Heart right ventricle (tissue), 16 donors: ENCODE data around the gene HOXC10. TPM values are rescaled to one million over a fixed set of nuclear protein-coding genes. Genes with fewer than 3 reads are reported as not detected.
A peak's percentile ranks its signal among the peaks of the same experiment; 100 is the strongest.

Source experiments
- ATAC-seq, 8 donors: fragments of 200-7000 bp; cut with Tn5 transposase; one replicate each; pipeline ENCODE4 v1.9.1; 2020; ENCODE audit warnings: mild to moderate bottlenecking in 8 of 8, moderate library complexity in 8 of 8, moderate number of reproducible peaks in 1 of 8
- DNase-seq, 2 donors: peaks; one replicate each; pipeline ENCODE4 v3.0.0-alpha.2; 2020
- H3K27ac ChIP-seq, 10 donors: fragments of 200-600 bp; sonication (generic) in 2 of 10; one replicate each; pipeline versions ENCODE4 v1.5.0 to v1.8.0; 2020 to 2022; ENCODE audit warnings: mild to moderate bottlenecking in 3 of 10
- H3K27me3 ChIP-seq, 7 donors: fragments of 200-600 bp; one replicate each; pipeline ENCODE4 v1.8.0; 2021 to 2022; ENCODE audit warnings: mild to moderate bottlenecking in 2 of 7
- H3K36me3 ChIP-seq, 9 donors: fragments of 200-600 bp; sonication (generic) in 1 of 9; one replicate each; pipeline versions ENCODE4 v1.5.0 to v1.8.0; 2020 to 2022; ENCODE audit warnings: mild to moderate bottlenecking in 2 of 9
- H3K4me1 ChIP-seq, 9 donors: fragments of 200-600 bp; sonication (generic) in 1 of 9; one replicate each; pipeline versions ENCODE4 v1.5.0 to v1.8.0; 2020 to 2022; ENCODE audit warnings: mild to moderate bottlenecking in 4 of 9
- H3K4me3 ChIP-seq, 10 donors: fragments of 200-600 bp; sonication (generic) in 2 of 10; one replicate each; pipeline versions ENCODE4 v1.5.0 to v1.8.0; 2020 to 2022; ENCODE audit warnings: mild to moderate bottlenecking in 7 of 10, moderate library complexity in 2 of 10
- H3K9me3 ChIP-seq, 11 donors: fragments of 200-600 bp in 10 of 11; sonication (generic) in 2 of 11; one replicate each; pipeline versions ENCODE4 v1.5.0 to v1.8.0; 2013 to 2022; ENCODE audit warnings: mild to moderate bottlenecking in 2 of 11, control low read depth in 1 of 11, moderate library complexity in 1 of 11
- CTCF ChIP-seq, 9 donors: fragments of 200-600 bp; sonication (generic) in 2 of 9; IDR thresholded peaks; one replicate each; pipeline versions ENCODE4 v1.5.0 to v1.8.0; 2021 to 2022; ENCODE audit warnings: antibody characterized with exemption in 9 of 9, mild to moderate bottlenecking in 5 of 9, moderate library complexity in 1 of 9
- WGBS, 2 donors: extraction: QIAGEN DNeasy Blood & Tissue Kit; methylation state at CpG; one replicate each; pipeline ENCODE4 v1.1.7; 2013; ENCODE audit warnings: inconsistent platforms in 1 of 2; 5-methylcytosine and 5-hydroxymethylcytosine counted together
- intact Hi-C, 10 donors: fragments of 100-400 bp; cut with DNase I; formaldehyde crosslinking; loops; one replicate each; pipeline versions ENCODE4 v1.11.1 to v1.14.2; 2022
- polyA plus RNA-seq, 2 donors: library from polyadenylated mRNA; stranded (reverse); fragments of 200-250 nt; gene quantifications; one replicate each; pipeline ENCODE4 v1.2.3, GENCODE V29; 2013
- total RNA-seq, 10 donors: library from RNA; stranded (reverse); fragmentation: NEBNext Ultra II Directional in 3 of 10; extraction: Animal tissue kit (Norgen Biotek cat#: 25700) in 3 of 10; gene quantifications; one replicate each; pipeline versions ENCODE4 v1.2.1 to v1.2.4, GENCODE V29; 2021 to 2023
- donor health status: Arrhythmogenic right ventricular cardiomyopathy.
- donor health status: ischemic (EF 13 %, LVEDD 7.1; RV severe dilation, severe dysfunction).
- donor health status: healthy with polysubstance abuse.
- donor health status: DM: no; HTN: yes; CAD: no.
- donor health status: DM: no; HTN: no; CAD: no.
- donor health status: ischemic (EF 25% LVEDD 6.9; RV normal size, moderate dysfunction).
- donor health status: ischemic (EF 25% LVEDD 5.7; RV mildly dilated, moderate dysfunction).
- donor health status: healthy.
- donor health status: DM: yes; HTN: yes; CAD: no.
- donor health status: Ischemic cardiomyopathy.
- donor health status: ischemic (EF 35%, LVEDD 5.7; RV mildly dilated, moderate dysfunction).
- donor health status: nonischemic (EF 11% LVEDD 7.7; RV severe dilation, severe dysfunction).
- donor health status: DM: yes; HTN: yes; CAD: no.
- donor health status: PGD.
- donor health status: ischemic (EF 29% LVEDD 5.4; RV normal size, mild dysfunction).
- donor health status: nonischemic (EF 23%, LVEDD 6.1; RV moderate dilation, normal function).

HOXC10 gene
- total and polyA plus RNA-seq, 12 donors, result not detected

DNA sequence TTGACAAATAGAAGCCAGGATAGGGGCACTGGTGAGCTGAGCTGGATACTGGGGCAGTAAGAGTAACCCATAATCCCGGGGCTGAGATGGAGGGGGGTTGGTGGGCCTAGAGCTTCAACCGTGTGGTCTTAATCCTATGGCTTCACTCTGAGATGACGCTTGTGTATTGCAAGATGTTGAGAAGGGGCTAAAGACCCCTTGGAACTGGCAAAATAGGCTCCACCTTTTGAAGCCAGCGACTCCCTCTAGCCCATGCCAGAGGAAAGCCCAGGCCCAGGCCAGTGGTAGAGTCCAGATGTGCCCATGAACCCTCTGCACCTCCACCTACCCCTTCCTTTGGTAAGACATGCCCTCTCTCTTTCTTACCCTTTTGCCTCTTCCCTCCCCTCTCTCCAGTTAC is 25.6 kb upstream of the HOXC10 start:
- Histone ChIP-seq H3K27me3 (peaks cover 70 to 100% (median 100%) of the 10 kb centered on the region in 7 donors), H3K27ac (no peak overlapping the region), H3K4me3 (no peak overlapping the region), H3K4me1 (peaks cover 0 to 11% (median 3%) of the 10 kb centered on the region in 9 donors), H3K9me3 (no peaks in the 10 kb centered on the region), H3K36me3 (no peaks in the 10 kb centered on the region)
- DNase-seq, result no peak
- intact Hi-C loops, result no loop called here
- 4 to 18% methylated on average over 4 of the region's 4 CpGs for WGBS, 2 donors
- no peak for TF ChIP-seq CTCF (IDR thresholded peaks at IDR 0.05)
- ATAC-seq, result no peak

GRCh38 chr12:53960187-53961024 is 24.5 kb upstream of the HOXC10 start:
- intact Hi-C loops, result no loop called here
- Histone ChIP-seq H3K27ac (no peak overlapping the region), H3K9me3 (no peaks in the 10 kb centered on the region), H3K4me1 (peaks cover 0 to 11% (median 3%) of the 10 kb centered on the region in 9 donors), H3K4me3 (no peak overlapping the region), H3K36me3 (no peaks in the 10 kb centered on the region), H3K27me3 (peaks cover 66 to 100% (median 100%) of the 10 kb centered on the region in 7 donors)
- TF ChIP-seq CTCF (IDR thresholded peaks at IDR 0.05), result no peak
- DNase-seq (no peak), ATAC-seq (no peak)
- 8% methylated on average over 39 of the region's 39 CpGs for WGBS, 2 donors

- TF ChIP-seq CTCF (IDR thresholded peaks at IDR 0.05), result no peak
- WGBS, 2 donors, result 1 to 2% methylated on average over 72 of the region's 72 CpGs
- Histone ChIP-seq H3K27me3 (peaks cover 64 to 100% (median 100%) of the 10 kb centered on the region in 7 donors), H3K4me1 (peaks cover 0 to 16% (median 3%) of the 10 kb centered on the region in 9 donors), H3K27ac (no peak overlapping the region), H3K4me3 (peak overlapping the region in 1 of 10 donors; percentile 12), H3K36me3 (no peaks in the 10 kb centered on the region), H3K9me3 (no peaks in the 10 kb centered on the region)
- no peak for DNase-seq
- ATAC-seq, result no peak
- intact Hi-C loops, result no loop called here
Observed at GRCh38 chr12:53961025-53961761, 23.8 kb upstream of the HOXC10 start.

DNA sequence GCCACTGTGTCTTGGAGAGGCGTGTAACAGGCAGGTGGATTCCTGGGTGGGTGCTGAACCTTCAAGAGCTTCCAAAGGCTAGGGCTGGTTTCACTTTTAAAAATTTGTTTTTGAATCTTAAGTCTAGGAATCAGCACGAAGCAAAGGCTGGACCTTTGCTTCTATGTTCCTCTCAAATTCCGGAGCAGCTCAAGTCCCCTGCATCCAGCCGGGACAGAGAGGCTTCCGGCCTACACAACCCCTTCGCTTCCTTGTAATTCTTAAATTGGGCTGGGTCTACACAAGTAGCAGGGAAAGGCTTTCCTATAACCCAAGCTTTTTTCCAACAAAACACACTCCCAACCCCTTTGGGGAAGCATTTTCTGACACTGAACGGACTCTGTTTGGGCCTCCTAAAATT is 21.9 kb upstream of the HOXC10 start:
- Histone ChIP-seq H3K27ac (no peak overlapping the region), H3K4me1 (peaks cover 0 to 22% (median 4%) of the 10 kb centered on the region in 9 donors), H3K9me3 (no peaks in the 10 kb centered on the region), H3K4me3 (no peak overlapping the region), H3K27me3 (peaks cover 55 to 100% (median 100%) of the 10 kb centered on the region in 7 donors), H3K36me3 (no peaks in the 10 kb centered on the region)
- intact Hi-C loops, result no loop called here
- no peak for DNase-seq
- no peak for ATAC-seq
- WGBS, 2 donors, result 23 to 24% methylated on average over 7 of the region's 7 CpGs
- TF ChIP-seq CTCF (IDR thresholded peaks at IDR 0.05), result no peak
